WERI-Rb-1 (cell line): ENCODE measurements around the gene CLSTN1.

Experiments
- DNase-seq: peaks from one replicate; pipeline ENCODE4 v3.0.0-alpha.2; 2020
- H3K27ac ChIP-seq: fragments of 250-450 bp; sonication (Bioruptor Pico); 2 replicates; pipeline ENCODE4 v1.5.1; 2020; ENCODE audit warnings: mild to moderate bottlenecking, moderate library complexity
- H3K27me3 ChIP-seq: fragments of 250-450 bp; sonication (Bioruptor Pico); 2 replicates; pipeline ENCODE4 v1.5.1; 2021; ENCODE audit warnings: mild to moderate bottlenecking, low read depth, moderate library complexity; ENCODE audit not compliant: insufficient read depth, severe bottlenecking
- H3K36me3 ChIP-seq: fragments of 250-450 bp; sonication (Bioruptor Pico); 2 replicates; pipeline ENCODE4 v1.5.1; 2020; ENCODE audit warnings: mild to moderate bottlenecking, moderate library complexity
- H3K4me3 ChIP-seq: 2 replicates; pipeline ENCODE4 v1.5.1; 2011; ENCODE audit warnings: low read depth, mild to moderate bottlenecking, control low read depth, low read length
- H3K9me3 ChIP-seq: fragments of 250-450 bp; sonication (Bioruptor Pico); 2 replicates; pipeline ENCODE4 v1.5.1; 2021; ENCODE audit warnings: mild to moderate bottlenecking, moderate library complexity; ENCODE audit not compliant: severe bottlenecking
- TF ChIP-seq, protein P1 (sequence below): IDR thresholded peaks from 2 replicates; pipeline ENCODE4 v1.5.1; 2011; ENCODE audit warnings: low read depth, mild to moderate bottlenecking, control low read depth, inconsistent platforms, low read length

The CLSTN1 gene

DNA sequence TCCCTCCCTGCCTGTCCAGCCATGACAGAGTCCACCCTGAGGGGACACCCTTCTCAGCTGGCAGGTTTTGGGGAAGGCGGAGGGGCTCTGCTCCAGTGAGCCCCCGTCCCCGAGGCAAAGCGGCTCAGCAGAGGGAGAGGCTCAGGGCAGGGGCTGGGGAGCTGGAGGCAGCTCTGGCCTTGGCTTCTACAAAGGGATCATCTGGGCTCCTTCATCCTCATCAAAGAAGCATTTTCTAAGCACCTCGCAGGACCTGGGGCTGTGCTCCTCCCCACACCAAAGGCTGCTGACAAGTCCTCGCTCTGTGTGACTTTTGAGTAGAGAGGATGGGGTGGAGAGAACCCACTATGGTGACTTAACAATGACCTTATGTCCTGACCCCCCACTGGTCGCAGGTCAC, 21.0 kb upstream of the CLSTN1 start:
- peak; percentile 64 for DNase-seq
- no peak overlapping the region for H3K4me3 ChIP-seq
- H3K36me3 ChIP-seq: no peaks in the 10 kb centered on the region
- no peaks in the 10 kb centered on the region for H3K27me3 ChIP-seq
- TF ChIP-seq, protein P1, sequence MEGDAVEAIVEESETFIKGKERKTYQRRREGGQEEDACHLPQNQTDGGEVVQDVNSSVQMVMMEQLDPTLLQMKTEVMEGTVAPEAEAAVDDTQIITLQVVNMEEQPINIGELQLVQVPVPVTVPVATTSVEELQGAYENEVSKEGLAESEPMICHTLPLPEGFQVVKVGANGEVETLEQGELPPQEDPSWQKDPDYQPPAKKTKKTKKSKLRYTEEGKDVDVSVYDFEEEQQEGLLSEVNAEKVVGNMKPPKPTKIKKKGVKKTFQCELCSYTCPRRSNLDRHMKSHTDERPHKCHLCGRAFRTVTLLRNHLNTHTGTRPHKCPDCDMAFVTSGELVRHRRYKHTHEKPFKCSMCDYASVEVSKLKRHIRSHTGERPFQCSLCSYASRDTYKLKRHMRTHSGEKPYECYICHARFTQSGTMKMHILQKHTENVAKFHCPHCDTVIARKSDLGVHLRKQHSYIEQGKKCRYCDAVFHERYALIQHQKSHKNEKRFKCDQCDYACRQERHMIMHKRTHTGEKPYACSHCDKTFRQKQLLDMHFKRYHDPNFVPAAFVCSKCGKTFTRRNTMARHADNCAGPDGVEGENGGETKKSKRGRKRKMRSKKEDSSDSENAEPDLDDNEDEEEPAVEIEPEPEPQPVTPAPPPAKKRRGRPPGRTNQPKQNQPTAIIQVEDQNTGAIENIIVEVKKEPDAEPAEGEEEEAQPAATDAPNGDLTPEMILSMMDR: no peak
- H3K27ac ChIP-seq: peak overlapping the region; percentile 94
- H3K9me3 ChIP-seq: no peaks in the 10 kb centered on the region

DNA sequence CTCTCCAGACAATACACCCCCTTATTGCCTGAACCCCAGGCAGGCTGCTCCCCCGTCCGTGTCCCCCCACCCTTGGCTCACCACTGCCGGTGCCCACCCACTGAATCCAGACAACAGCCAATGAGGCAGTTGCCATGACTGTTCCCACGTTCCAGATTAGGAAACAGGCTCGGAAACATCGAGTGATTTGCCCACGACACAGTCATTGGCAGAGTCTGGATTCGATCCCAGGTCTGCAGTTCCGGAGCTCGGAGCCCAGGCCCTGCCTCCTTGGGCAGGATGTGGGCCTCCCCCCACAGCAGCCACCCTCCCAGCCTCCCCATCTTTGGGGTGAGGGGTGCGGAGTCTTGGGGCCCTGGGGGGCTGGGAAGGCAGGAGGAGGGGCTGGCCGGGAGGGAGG, 20.3 kb upstream of the CLSTN1 start:
- Histone ChIP-seq H3K27ac (peak overlapping the region; percentile 94), H3K27me3 (no peaks in the 10 kb centered on the region), H3K4me3 (no peak overlapping the region), H3K9me3 (no peaks in the 10 kb centered on the region), H3K36me3 (no peaks in the 10 kb centered on the region)
- TF ChIP-seq, protein P1: no peak
- DNase-seq: no peak

DNA sequence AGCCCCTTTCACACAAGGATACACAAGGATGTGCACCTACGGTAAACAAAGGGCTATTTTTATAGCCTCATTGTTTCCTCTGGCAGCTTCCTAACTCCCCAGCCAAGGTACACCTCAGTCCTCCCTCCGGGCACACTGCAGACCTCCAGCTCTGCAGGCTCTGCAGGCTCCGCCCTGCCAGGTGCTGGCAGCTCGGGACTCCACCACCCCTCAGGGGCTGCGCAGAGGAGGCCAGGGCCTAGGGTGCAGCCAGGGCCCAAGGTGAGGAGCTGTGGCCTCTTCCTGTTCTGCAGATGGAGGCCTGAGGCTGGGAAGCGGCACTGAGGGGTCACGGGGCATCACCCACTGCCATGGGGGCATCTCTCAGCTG, 19.8 kb upstream of the CLSTN1 start:
- DNase-seq: no peak
- peak overlapping the region; percentile 94 for H3K27ac ChIP-seq

DNA sequence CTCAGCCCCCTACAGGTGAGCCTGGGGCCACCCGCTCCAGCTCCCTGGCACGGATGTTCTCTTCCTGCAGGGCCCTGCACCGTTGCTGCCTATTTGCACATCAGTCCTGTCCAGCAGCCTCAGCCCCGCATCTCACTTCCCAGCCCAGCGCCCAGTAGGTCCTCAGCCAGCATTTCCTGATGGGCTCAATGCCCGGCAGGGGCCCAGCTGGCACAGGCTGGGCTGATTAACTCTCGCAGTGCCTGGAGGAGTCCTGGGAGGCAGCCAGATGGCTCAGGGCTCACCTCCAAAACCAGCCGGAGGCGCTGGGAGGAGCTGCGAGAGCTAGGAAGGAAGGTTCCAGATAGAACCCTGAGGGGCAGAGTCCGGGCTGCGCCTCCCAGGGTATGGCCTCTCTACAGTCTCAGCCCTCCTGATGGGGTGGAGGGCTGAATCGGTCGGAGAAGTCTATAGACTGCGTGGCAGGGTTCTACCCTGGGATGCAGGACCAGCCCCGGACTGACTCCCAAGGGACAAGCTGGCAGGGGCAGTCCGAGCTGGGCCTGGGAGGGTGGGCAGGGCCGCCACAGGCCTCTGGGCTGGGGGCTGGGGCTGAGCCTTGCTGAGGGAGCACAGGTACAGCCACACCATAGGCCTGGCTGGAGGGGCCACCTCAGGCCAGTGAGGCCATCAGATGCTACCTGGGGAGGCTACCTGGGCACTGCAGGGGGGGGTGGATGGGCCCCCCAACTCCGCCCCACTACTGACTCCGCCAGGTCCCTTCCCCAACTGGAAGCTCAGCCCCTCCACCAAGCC, 19.2 kb upstream of the CLSTN1 start:
- Histone ChIP-seq H3K27ac (peak overlapping the region; percentile 94), H3K9me3 (no peaks in the 10 kb centered on the region), H3K36me3 (no peaks in the 10 kb centered on the region), H3K4me3 (no peak overlapping the region), H3K27me3 (no peaks in the 10 kb centered on the region)
- DNase-seq: no peak
- TF ChIP-seq, protein P1: no peak

More for the DNA sequence above, 19.8 kb upstream of the CLSTN1 start:
- Histone ChIP-seq H3K4me3 (no peak overlapping the region), H3K9me3 (no peaks in the 10 kb centered on the region), H3K27me3 (no peaks in the 10 kb centered on the region), H3K36me3 (no peaks in the 10 kb centered on the region)
- TF ChIP-seq, protein P1: no peak

DNA sequence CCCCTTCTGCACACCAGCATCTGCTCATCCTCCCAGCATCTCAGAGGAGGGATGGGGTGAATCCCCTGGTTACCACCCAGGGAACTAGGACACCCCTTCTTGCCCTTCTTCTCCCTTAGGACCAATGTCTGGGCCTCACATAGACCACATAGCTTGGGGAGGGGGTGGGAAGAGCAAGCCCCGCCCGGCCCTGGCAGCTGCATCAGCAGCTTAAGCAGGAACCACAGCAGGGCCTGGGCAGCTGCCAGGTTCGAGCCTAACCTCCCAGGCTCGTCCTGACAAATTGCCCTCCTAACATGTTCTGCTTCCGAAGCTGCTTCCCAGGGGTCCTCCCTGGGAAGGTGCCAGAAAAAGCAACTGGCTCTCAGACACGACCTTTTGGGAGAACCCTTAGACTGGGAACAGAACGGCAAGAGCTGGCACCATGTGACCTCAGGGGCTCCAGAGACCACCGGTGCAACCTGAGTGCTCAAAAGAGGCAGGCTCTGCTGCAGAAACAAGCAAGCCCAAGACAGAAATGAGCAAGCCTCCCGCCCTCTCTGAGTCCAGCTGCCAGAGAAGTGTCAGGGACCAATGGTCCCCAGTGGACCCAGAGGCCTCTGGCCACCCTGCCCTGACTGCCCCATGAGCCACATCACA, 18.4 kb upstream of the CLSTN1 start:
- TF ChIP-seq, protein P1: no peak
- DNase-seq: peak; percentile 93
- H3K27me3 ChIP-seq: no peaks in the 10 kb centered on the region
- H3K4me3 ChIP-seq: no peak overlapping the region
- H3K36me3 ChIP-seq: no peaks in the 10 kb centered on the region
- no peaks in the 10 kb centered on the region for H3K9me3 ChIP-seq
- H3K27ac ChIP-seq: peak overlapping the region; percentile 94

DNA sequence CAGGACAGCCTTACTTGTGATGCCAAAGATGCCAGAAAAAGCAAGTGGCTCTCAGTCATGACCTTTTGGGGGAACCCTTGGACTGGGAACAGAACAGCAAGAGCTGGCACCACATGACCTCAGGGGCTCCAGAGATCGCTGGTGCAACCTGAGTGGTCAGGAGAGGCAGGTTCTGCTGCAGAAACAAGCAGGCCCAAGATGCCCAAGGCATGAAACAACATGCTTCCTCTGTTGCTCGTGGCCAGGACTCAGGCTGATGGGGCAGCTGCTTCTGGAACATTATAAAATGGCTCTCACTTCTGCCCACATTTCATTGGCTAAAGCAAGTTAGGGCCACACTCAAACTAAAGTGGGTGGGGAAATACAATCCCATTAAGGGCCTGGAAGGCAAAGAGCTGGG, 17.7 kb upstream of the CLSTN1 start:
- no peaks in the 10 kb centered on the region for H3K27me3 ChIP-seq
- peak overlapping the region; percentile 94 for H3K27ac ChIP-seq
- H3K36me3 ChIP-seq: no peaks in the 10 kb centered on the region
- H3K9me3 ChIP-seq: no peaks in the 10 kb centered on the region
- TF ChIP-seq, protein P1: no peak
- no peak for DNase-seq
- no peak overlapping the region for H3K4me3 ChIP-seq
